22Rv1 (cell line): ENCODE measurements around the gene CLCN2.

Experiments used
- ZFX ChIP-seq: fragments of 450-650 bp; IDR thresholded peaks from 2 replicates; pipeline ENCODE4 v1.6.1; 2017; ENCODE audit warnings: antibody characterized with exemption, borderline replicate concordance
- TF ChIP-seq, protein P1 (sequence below): fragments of 450-650 bp; IDR thresholded peaks from 2 replicates; pipeline ENCODE4 v1.5.1; 2017; ENCODE audit warnings: mild to moderate bottlenecking

- TF ChIP-seq, protein P1, sequence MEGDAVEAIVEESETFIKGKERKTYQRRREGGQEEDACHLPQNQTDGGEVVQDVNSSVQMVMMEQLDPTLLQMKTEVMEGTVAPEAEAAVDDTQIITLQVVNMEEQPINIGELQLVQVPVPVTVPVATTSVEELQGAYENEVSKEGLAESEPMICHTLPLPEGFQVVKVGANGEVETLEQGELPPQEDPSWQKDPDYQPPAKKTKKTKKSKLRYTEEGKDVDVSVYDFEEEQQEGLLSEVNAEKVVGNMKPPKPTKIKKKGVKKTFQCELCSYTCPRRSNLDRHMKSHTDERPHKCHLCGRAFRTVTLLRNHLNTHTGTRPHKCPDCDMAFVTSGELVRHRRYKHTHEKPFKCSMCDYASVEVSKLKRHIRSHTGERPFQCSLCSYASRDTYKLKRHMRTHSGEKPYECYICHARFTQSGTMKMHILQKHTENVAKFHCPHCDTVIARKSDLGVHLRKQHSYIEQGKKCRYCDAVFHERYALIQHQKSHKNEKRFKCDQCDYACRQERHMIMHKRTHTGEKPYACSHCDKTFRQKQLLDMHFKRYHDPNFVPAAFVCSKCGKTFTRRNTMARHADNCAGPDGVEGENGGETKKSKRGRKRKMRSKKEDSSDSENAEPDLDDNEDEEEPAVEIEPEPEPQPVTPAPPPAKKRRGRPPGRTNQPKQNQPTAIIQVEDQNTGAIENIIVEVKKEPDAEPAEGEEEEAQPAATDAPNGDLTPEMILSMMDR = no peak
- TF ChIP-seq ZFX = no peak
Observed at GRCh38 chr3:184391266-184391665, 29.9 kb upstream of the CLCN2 start.
